Nephron (organoid): ENCODE data around the gene ROBO3.
A peak's percentile ranks its signal among the peaks of the same experiment; 100 is the strongest.

ENCODE experiments used
- H3K27ac Mint-ChIP-seq, 3 experiments: 2 replicates each; pipeline ENCODE4 v1.8.0; 2020; ENCODE audit warnings: mixed read lengths in 3 of 3, mild to moderate bottlenecking in 2 of 3, moderate library complexity in 1 of 3
- H3K27me3 Mint-ChIP-seq: 2 replicates; pipeline ENCODE4 v1.8.0; 2021; ENCODE audit warnings: low read depth, mild to moderate bottlenecking, moderate library complexity, mixed read lengths
- H3K36me3 Mint-ChIP-seq: 2 replicates; pipeline ENCODE4 v1.8.0; 2020; ENCODE audit warnings: low read depth, mixed read lengths
- H3K4me1 Mint-ChIP-seq: 2 replicates; pipeline ENCODE4 v1.8.0; 2020; ENCODE audit warnings: mixed read lengths
- H3K4me3 Mint-ChIP-seq, 3 experiments: 2 replicates each; pipeline ENCODE4 v1.8.0; 2020; ENCODE audit warnings: mild to moderate bottlenecking in 3 of 3, mixed read lengths in 3 of 3, moderate library complexity in 2 of 3
- H3K9me3 Mint-ChIP-seq: 2 replicates; pipeline ENCODE4 v1.8.0; 2020; ENCODE audit warnings: mixed read lengths
- CTCF ChIP-seq, 3 experiments: fragments of 200-600 bp; sonication (generic); IDR thresholded peaks; one replicate each; pipeline ENCODE4 v1.5.0; 2021; ENCODE audit warnings: antibody characterized with exemption in 3 of 3; ENCODE audit not compliant: unreplicated experiment in 3 of 3

The ROBO3 gene

DNA sequence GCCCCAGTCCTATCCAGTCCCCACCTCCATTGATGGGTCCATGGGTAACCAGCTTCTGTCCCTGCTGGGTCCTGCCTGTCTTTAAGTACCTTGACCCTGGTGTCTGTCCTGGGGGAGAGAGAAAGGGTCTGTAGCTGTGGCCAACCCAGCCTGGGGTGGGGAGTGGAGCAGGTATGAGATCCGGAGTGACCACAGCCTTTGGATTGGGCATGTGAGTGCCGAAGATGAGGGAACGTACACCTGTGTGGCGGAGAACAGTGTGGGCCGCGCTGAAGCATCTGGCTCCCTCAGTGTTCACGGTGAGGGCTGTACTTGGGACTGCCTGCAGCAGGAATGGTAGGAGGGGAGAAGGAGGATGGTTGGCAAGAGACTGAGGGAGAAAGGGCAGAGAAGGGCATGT is 5.2 kb downstream of the ROBO3 start:
- H3K27me3 Mint-ChIP-seq: peaks cover 100% of the 10 kb centered on the region
- H3K4me1 Mint-ChIP-seq: peaks cover 14% of the 10 kb centered on the region
- no peak overlapping the region for H3K4me3 Mint-ChIP-seq
- no peak for TF ChIP-seq CTCF (IDR thresholded peaks at IDR 0.05; ENCODE audit: unreplicated experiment in 3 of 3)
- H3K27ac Mint-ChIP-seq: no peak overlapping the region
- H3K9me3 Mint-ChIP-seq: no peaks in the 10 kb centered on the region
- H3K36me3 Mint-ChIP-seq: no peaks in the 10 kb centered on the region

DNA sequence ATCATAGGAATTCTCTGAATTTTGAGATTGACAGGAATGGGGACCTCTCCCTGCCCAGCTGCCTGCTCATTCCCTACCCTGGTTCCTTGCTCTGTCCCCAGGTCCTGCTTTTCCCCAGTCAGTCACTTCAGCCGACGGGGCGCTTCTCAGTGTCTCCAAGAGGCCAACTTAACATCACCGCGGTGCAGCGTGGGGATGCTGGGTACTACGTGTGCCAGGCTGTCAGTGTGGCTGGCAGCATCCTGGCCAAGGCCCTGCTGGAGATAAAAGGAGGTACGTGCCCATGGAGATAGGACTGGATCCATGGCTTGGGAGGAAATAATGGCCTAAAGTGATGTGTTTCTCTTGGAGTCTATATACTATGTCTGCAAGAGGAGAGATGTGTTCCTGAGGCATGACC is 7.0 kb downstream of the ROBO3 start:
- Mint-ChIP-seq H3K27me3 (peaks cover 92% of the 10 kb centered on the region), H3K27ac (no peak overlapping the region), H3K4me3 (no peak overlapping the region), H3K9me3 (no peaks in the 10 kb centered on the region), H3K4me1 (peaks cover 12% of the 10 kb centered on the region), H3K36me3 (no peaks in the 10 kb centered on the region)
- no peak for TF ChIP-seq CTCF (IDR thresholded peaks at IDR 0.05; ENCODE audit: unreplicated experiment in 3 of 3)

GRCh38 chr11:124872741-124873140 is 7.5 kb downstream of the ROBO3 start:
- H3K4me3 Mint-ChIP-seq: no peak overlapping the region
- no peaks in the 10 kb centered on the region for H3K36me3 Mint-ChIP-seq

GRCh38 chr11:124873951-124874350 is 8.7 kb downstream of the ROBO3 start:
- no peak for TF ChIP-seq CTCF (IDR thresholded peaks at IDR 0.05; ENCODE audit: unreplicated experiment in 3 of 3)

More at GRCh38 chr11:124872741-124873140, 7.5 kb downstream of the ROBO3 start:
- Mint-ChIP-seq H3K27ac (no peak overlapping the region), H3K4me1 (peaks cover 7% of the 10 kb centered on the region), H3K27me3 (peaks cover 87% of the 10 kb centered on the region), H3K9me3 (no peaks in the 10 kb centered on the region)
- no peak for TF ChIP-seq CTCF (IDR thresholded peaks at IDR 0.05; ENCODE audit: unreplicated experiment in 3 of 3)

GRCh38 chr11:124874571-124875255 is 9.5 kb downstream of the ROBO3 start:
- H3K4me3 Mint-ChIP-seq: peak overlapping the region; percentile 62 to 73 (median 64)
- H3K4me1 Mint-ChIP-seq: no peaks in the 10 kb centered on the region
- H3K9me3 Mint-ChIP-seq: no peaks in the 10 kb centered on the region
- H3K27me3 Mint-ChIP-seq: peaks cover 67% of the 10 kb centered on the region
- H3K36me3 Mint-ChIP-seq: no peaks in the 10 kb centered on the region
- TF ChIP-seq CTCF (IDR thresholded peaks at IDR 0.05; ENCODE audit: unreplicated experiment in 3 of 3): no peak
- no peak overlapping the region for H3K27ac Mint-ChIP-seq

More at GRCh38 chr11:124873951-124874350, 8.7 kb downstream of the ROBO3 start:
- Mint-ChIP-seq H3K36me3 (no peaks in the 10 kb centered on the region), H3K27me3 (peaks cover 75% of the 10 kb centered on the region), H3K9me3 (no peaks in the 10 kb centered on the region), H3K4me3 (peak overlapping the region; percentile 19 to 62 (median 25)), H3K27ac (no peak overlapping the region), H3K4me1 (no peaks in the 10 kb centered on the region)

DNA sequence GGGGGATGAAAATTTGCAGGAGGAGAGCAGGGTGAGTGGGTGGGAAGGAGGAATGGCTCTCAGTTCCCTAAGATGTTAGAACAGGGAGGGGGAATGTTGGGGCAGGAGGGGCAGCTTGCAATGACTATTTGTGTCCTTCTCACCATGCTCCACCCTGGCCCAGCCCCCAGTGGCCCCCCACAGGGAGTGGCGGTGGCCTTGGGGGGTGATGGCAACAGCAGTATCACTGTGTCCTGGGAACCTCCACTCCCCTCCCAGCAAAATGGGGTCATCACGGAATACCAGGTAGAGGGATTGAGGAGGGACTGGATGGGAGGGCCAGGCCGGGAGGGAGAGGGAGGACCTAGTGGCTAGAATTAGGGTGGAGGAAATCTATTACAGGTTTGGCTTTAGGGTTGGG is 10.2 kb downstream of the ROBO3 start:
- Mint-ChIP-seq H3K36me3 (no peaks in the 10 kb centered on the region), H3K9me3 (no peaks in the 10 kb centered on the region), H3K27me3 (peaks cover 61% of the 10 kb centered on the region), H3K27ac (no peak overlapping the region), H3K4me1 (no peaks in the 10 kb centered on the region), H3K4me3 (peak overlapping the region; percentile 74 to 85 (median 81))
- TF ChIP-seq CTCF (IDR thresholded peaks at IDR 0.05; ENCODE audit: unreplicated experiment in 3 of 3): no peak
